ENCODE results near the gene ZNF622. TPM values are rescaled to one million over a fixed set of nuclear protein-coding genes. Genes with fewer than 3 reads are reported as not detected.

The ZNF622 gene
- total RNA-seq, 1 experiment from 2014 or later: 42.6 TPM

DNA sequence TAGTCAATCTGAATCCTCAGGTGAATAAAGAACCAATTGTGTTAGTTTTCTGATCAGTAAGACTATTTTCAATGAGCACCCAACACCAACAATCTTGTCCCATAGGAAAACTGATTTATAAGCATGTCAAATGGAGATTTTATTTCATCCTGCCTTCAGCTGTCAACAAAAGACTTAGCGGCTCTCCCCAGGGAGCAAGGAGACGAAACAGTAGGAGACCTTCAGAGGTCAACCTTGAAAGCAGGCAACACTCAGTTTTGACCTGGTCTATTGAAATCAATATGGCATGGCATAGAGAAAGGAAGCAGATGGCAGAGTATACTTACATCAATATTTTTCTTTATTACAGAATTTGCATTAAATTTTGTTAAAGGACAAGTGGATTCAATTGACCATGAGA is 34.1 kb downstream of the ZNF622 start:
- no peak for DNase-seq (ENCODE audit: low spot score)

DNA sequence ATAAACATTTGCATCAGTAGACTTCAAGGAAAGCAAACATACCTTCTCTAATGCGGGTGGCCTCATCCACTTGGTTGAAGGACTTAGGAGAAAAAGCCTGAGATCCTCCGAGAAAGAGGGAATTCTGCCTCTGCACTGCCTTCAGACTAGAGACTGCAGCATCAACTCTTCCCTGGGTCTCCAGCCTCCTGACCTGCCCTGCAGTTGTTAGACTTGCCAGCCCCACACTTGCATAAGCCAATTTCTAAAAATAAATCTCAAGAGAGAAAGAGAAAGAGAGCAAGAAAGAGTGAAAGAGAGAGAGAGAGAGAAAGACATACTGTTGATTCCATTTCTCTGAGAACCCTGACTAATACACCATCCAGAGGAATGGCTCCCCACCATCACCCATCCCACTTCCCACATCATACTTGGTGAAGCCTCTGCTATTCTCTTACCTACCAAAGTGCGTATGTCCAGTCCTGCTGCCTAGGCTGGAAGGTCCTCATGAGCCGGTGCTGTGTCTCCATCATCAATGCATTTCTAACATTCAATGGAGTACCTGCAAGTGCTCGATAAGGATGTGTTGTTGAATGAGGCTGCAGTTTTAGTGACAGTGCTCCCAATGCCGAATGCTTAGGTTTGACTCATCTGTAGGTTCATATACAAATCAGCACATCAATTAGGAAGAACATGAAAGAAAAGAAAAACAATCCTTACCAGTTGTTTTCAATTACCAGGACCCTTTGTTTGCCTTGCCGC is 35.1 kb downstream of the ZNF622 start:
- no peak for DNase-seq (ENCODE audit: low spot score)

DNA sequence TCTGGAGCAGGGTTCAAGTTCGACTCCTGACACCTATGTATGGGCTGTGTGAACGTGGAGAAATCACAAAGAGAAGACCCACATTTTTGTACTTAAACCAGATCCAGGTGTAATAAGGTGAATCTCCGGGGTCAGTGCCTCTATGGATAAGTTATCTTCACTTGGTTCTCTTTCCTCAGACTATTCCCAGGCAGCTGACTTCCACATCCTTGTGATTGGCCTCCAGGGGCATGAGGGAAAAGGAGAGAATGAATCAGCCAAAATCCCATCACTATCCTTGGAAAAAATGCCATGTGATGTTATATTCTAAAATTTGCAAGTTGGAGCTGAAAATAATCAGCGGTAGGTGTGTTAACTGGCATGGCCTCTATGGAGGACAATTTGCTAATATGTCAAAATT is 37.2 kb downstream of the ZNF622 start:
- no peak for DNase-seq (ENCODE audit: low spot score)

DNA sequence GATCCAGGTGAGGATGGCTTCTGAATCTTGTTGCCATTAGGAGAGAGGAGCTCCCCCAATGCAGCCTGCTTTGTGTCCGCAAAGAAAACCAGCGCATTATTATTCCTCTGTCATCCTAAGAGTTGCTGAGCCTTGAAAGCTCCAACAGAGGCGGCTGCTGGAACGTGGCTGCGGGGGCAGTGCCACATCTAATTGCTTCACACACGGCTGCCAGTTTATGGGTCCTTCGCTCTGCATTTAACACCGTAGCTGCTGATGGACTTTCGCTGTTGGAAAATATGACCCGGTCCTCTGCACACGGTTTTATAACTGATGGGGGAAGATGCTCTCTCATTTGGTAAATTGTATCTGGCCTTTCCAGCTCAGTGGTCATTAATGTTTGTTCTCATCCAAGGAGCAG is 38.0 kb downstream of the ZNF622 start:
- DNase-seq (ENCODE audit: low spot score): no peak

DNA sequence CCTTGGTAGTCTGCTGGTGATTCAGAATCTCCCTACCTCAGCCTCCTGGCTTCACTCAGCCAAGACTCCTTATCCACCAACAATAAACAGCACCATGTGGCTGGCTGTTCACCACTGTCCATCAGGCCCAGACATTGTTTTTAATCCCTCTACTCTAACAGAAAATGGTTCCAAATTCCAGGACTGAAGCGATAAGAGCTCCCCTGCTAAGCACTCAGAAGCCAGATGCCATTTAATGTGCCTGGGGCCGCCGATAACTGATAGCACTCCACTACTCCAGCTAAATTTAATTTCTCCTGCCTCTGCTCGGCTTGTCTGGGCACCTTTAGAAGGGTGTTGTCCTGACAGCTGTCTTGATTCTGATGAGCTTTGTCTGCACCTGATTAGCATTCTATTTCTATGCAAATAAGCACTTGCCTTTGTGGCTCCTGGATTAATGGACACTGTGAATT is 47.1 kb downstream of the ZNF622 start:
- DNase-seq (ENCODE audit: low spot score): no peak

DNA sequence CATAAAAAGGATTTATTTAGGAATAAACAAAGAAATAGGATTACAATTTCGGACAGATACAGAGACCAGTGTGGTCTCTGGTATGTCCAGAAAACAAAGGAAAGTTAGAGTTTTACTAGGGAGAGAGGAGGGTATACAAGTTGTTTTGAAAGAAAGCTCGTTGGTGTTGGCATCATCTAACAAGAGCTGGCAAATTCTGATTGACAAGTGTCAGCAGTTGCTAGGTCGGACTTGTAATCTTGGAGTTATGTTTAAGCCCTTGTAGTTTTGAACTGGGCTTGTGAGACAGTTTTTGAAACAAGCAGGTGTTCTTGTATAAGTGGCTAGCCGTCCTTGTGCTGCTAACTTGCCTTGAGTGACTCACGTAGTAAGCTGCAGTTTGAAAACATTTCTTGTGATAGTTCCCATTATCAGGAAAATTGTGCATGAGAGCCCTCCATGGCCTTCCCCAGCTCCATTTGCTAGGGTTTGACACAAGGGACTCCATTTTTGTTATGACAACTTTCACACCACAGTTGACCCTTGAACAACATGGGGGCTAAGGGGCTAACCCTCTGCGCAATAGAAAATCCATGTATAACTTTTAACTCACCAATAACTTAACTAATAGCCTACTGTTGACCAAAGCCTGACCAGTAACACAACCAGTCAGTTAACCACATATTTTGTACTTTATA is 48.1 kb downstream of the ZNF622 start:
- DNase-seq (ENCODE audit: low spot score): no peak

DNA sequence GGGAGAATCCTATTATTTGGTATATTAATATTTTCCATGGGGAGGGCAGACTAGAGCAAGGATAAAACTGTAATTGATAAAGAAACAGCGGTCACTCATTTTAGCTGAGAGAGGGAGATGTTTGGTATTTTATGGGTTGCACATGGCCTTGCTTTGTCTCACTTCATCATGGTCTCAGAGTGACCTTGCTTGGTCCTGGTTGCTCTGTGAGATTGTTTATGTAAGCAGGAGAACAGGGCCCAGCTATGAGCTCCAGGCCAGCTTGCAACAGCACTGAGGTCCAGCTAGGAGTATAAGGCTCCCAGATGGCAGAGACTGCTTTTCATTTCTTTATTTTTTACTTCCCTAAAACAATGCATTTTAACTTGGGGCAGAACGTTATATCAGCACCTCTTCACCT is 50.7 kb downstream of the ZNF622 start:
- no peak for DNase-seq (ENCODE audit: low spot score)

DNA sequence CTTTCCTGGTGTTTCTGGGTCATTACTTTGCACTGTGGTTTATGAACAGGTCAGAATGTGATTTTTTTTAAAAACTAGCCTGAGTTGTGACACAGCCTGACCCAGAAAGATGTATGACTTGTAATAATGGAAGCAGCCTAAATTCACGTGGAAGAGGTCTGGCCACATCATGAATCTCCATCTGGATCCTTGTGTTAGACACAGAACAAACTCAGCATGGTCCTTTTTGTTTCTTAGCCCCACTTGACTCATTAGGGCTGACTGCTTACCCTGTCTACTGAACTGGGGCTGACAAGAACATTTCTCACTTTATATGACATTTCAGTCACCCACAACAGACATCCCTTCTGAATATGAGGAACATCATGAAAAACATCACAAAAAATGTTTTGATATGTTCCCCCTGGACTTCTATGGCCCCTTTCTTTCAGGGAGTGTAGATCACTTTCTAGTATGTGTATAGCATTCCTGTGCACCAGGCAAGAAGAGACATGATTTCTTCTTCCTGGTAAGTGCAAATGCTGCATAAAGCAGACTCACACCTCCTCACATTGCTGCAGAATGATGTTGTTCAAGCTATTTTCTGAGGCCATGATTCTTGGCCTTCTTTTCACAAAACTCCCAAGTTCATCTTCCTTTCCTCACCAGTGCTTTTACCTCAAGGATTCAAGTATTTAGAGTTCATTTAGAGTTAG is 52.3 kb downstream of the ZNF622 start:
- no peak for DNase-seq (ENCODE audit: low spot score)

DNA sequence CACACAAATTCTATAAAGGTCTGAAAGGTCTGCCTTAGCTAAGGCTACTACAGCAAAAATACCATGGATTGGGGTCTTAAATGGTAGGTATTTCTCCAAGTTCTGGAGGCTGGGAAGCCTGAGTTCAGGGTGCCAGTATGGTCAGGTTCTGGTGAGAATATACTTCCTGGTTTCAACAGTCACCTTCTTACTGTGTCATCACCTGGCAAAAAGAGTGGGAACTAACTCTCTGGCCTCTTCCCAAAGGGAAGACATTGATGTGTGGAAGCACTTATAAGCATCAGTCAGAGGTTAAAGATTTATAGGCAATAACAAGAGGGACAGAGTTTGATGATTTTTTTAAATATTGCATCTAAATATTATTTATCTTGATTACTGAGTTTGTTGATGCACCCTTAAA is 53.0 kb downstream of the ZNF622 start:
- no peak for DNase-seq (ENCODE audit: low spot score)

DNA sequence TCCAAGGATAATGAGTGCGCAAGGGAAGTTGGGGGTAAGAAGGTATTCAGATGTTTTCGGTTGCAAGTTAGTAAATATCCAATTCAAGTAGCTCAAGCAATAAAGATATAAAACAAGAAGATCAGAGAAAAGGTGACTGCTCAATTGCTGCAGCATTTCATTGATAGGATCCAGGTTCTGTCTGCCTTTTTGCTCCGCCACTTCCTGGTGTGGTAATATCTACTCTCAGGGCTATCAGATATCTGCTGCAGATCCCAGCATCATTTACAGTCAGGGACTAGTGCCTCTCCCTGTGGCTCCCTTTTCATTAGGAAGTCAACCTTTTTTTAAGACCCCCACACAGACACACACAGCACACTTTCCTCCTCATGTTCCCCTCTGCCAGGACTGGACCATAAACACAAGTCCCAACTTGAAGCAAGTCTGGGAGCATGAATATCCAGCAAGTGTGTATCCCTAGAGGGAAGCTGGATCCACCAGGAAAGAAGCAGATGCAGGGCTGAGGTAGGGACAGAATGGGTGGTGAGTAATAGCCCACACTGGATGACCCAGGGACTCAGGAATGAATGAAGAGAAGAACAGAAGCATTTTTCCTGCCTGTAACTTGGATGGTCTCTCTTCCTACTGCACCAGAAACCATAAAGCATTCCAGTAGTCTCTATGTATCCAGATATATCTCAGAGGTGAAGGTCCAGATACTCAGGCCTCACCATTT is 53.7 kb downstream of the ZNF622 start:
- no peak for DNase-seq (ENCODE audit: low spot score)

DNA sequence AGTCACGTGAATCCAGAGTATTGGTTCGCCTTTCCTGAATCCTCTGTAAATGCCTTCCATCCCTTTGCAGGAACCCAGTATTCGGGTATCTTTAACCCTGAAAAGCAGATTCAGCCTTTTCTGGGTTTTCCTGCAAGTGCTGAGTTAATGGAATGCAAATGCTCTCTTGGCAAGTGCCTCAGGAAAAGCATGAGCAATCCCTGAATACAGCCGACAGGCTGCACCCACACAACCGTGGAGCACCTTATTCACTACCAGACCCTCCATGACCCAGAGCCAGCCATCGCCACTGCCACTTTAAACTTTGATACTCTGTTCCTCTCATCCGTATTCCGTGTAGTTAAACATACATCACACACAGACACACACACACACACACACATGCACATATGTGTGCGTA is 54.4 kb downstream of the ZNF622 start:
- no peak for DNase-seq (ENCODE audit: low spot score)

DNA sequence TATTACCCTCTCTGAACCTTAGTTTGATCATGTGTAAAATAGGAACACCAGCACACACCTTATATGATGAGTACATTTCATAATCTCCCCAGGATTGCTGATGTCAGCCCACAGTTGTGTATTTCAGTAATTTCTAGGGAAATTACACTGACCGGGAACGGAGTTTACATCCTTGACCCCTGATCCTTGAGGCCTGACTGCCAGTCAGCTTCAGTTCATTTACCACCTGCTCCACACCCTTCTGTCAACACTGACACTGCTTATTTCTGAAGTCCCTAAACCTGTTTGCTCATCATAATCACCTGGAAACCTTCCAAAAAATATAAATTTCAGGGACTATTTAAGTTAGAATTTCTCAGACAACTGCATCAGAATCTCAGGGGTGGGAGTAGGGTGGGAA is 55.3 kb downstream of the ZNF622 start:
- DNase-seq (ENCODE audit: low spot score): no peak

DNA sequence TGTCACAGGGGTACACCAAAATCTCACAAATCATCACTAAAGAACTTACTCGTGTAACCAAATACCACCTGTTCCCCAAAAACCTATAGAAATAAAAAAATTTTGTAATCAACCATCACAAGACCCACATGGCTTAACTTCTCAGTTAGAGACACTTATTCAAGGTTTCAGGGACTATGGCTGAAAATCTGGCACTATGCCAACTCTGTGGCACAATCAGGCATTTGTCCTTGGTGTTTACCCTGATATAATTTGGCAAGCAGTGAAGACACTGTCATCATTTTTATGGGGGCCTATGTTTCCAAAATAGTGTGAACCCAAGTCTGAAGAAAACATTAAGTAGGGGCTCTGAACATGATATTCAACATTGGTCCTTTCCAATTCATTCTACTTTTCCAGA is 59.0 kb downstream of the ZNF622 start:
- no peak for DNase-seq (ENCODE audit: low spot score)

DNA sequence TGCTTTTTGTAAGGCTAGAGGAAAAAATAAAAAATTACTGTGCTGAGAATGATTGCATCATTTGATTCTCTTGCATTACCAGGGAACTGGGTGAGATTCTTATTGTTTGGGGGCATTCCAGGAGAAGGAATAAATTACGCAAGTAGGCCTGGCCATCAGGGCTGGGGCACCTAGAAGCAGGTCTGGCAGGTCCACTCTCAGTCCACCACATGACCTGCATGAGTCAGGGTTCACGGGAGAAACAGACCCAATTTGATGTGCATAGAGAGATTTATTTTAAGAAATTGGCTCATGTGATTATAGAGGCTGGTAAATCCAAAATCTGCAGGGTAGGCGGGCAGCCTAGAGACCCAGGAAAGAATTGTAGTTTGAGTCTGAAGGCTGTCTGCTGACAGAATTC is 59.6 kb downstream of the ZNF622 start:
- DNase-seq (ENCODE audit: low spot score): no peak

Other genes with a start within 250 kb of the ZNF622 start
- gene RETREG1, start 151.2 kb upstream of the ZNF622 start, total RNA-seq (2014; rRNA removed; shearing (Covaris generic)): 0.83 and 1.6 TPM in 2 replicates

All from HT-29 (cell line).